Esophagus muscularis mucosa (tissue), 3 donors: Measurements from ENCODE around the gene HADHB.
"Not testable (repeated sequence)": the region's sequence is repeated elsewhere in the genome, so short reads cannot be mapped to it uniquely, and the experiment has no call there.

Experiments used
- CTCF ChIP-seq, 3 experiments: fragments of 200-600 bp in 2 of 3; fragments of 450-650 bp in 1 of 3; sonication (generic) in 2 of 3; IDR thresholded peaks; one replicate each; pipeline ENCODE4 v1.5.1; 2017 to 2019; ENCODE audit warnings: antibody characterized with exemption in 3 of 3, mild to moderate bottlenecking in 2 of 3, moderate library complexity in 1 of 3
- POLR2A ChIP-seq: fragments of 450-650 bp; IDR thresholded peaks from one replicate; pipeline ENCODE4 v1.6.1; 2017; ENCODE audit warnings: antibody characterized with exemption, moderate library complexity, mild to moderate bottlenecking, low read depth

GRCh38 chr2:26268670-26269385 is 24.1 kb downstream of the HADHB start:
- not testable (repeated sequence) for TF ChIP-seq CTCF (IDR thresholded peaks at IDR 0.05); POLR2A
